COLO668 (cell line): ENCODE results near the gene GKN1.
"Not testable (repeated sequence)": the region's sequence is repeated elsewhere in the genome, so short reads cannot be mapped to it uniquely, and the experiment has no call there.

Experiments used
- DNase-seq: peaks from one replicate; lab custom pipeline; 2025; ENCODE audit not compliant: unreplicated experiment; lab: John Stamatoyannopoulos, UW

GKN1 gene

GRCh38 chr2:68974251-68974650 is at the start of gene GKN1:
TSS of gene GKN1 (plus strand) at chr2:68974636. CDS start at chr2:68974678, 42 bp downstream.
- no peak for DNase-seq

GRCh38 chr2:68925295-68925896 is 49.0 kb upstream of the GKN1 start:
- peak; percentile 41 for DNase-seq

- DNase-seq = no peak
These were observed 47.6 kb upstream of the GKN1 start for GRCh38 chr2:68926796-68927195.

- no peak for DNase-seq
These were observed 43.2 kb upstream of the GKN1 start for GRCh38 chr2:68931149-68931711.

- no peak for DNase-seq
These were observed 42.6 kb upstream of the GKN1 start for GRCh38 chr2:68931799-68932198.

- no peak for DNase-seq
These were observed 42.0 kb upstream of the GKN1 start for GRCh38 chr2:68932402-68932801.

- DNase-seq = no peak
These were observed 40.4 kb upstream of the GKN1 start for GRCh38 chr2:68934021-68934420.

GRCh38 chr2:68935471-68935870 is 39.0 kb upstream of the GKN1 start:
- no peak for DNase-seq

- DNase-seq = no peak
These were observed 38.0 kb upstream of the GKN1 start for GRCh38 chr2:68936427-68936826.

GRCh38 chr2:68936889-68937288 is 37.5 kb upstream of the GKN1 start:
- no peak for DNase-seq

- DNase-seq = no peak
These were observed 36.9 kb upstream of the GKN1 start for GRCh38 chr2:68937346-68938055.

- DNase-seq = no peak
These were observed 35.5 kb upstream of the GKN1 start for GRCh38 chr2:68938938-68939337.

GRCh38 chr2:68939962-68940361 is 34.5 kb upstream of the GKN1 start:
- no peak for DNase-seq

GRCh38 chr2:68940369-68940768 is 34.1 kb upstream of the GKN1 start:
- no peak for DNase-seq

GRCh38 chr2:68942827-68943226 is 31.6 kb upstream of the GKN1 start:
- no peak for DNase-seq

GRCh38 chr2:68943581-68944568 is 30.6 kb upstream of the GKN1 start:
- peak; percentile 86 for DNase-seq

GRCh38 chr2:68946117-68946516 is 28.3 kb upstream of the GKN1 start:
- peak; percentile 54 for DNase-seq

- no peak for DNase-seq
These were observed 25.7 kb upstream of the GKN1 start for GRCh38 chr2:68948710-68949109.

- no peak for DNase-seq
These were observed 22.5 kb upstream of the GKN1 start for GRCh38 chr2:68951899-68952298.

GRCh38 chr2:68952887-68953521 is 21.4 kb upstream of the GKN1 start, which contains the start of gene GKN2:
TSS of gene GKN2 (minus strand) at chr2:68952893. CDS start at chr2:68952861, 32 bp downstream.
- no peak for DNase-seq

- DNase-seq = not testable (repeated sequence)
These were observed 19.0 kb upstream of the GKN1 start for GRCh38 chr2:68955432-68955831.
